ENCODE results near the gene STUM. TPM values are rescaled to one million over a fixed set of nuclear protein-coding genes. Genes with fewer than 3 reads are reported as not detected.
A peak's percentile ranks its signal among the peaks of the same experiment; 100 is the strongest.

The STUM gene
- polyA plus RNA-seq, 1 donor (not counting 4 experiments of a cell fraction or from before 2014, with no cell fraction given): 0.01 TPM

- H3K9ac ChIP-seq (ENCODE audit: control insufficient read depth, extremely low read depth, insufficient read depth, low read length): peak overlapping the region; percentile 63
- dilution Hi-C loops (cut with MboI; ENCODE audit: extremely low pct_ligation_motif_present, low sequenced_read_pairs): no loop called here
- peak; percentile 92 for FAIRE-seq
Measured at GRCh38 chr1:226656601-226657277, 108.2 kb downstream of the STUM start.

GRCh38 chr1:226657895-226658545 is 109.5 kb downstream of the STUM start:
- Histone ChIP-seq H3K4me1 (ENCODE audit: control insufficient read depth, extremely low read depth, insufficient read depth, low read length) (peaks cover 52% of the 10 kb centered on the region), H3K9me1 (ENCODE audit: control insufficient read depth, extremely low read depth, insufficient read depth, low read length) (peaks cover 2% of the 10 kb centered on the region), H3K27me3 (ENCODE audit: control insufficient read depth, extremely low read depth, insufficient read depth, low read length) (no peaks in the 10 kb centered on the region), H3K36me3 (ENCODE audit: control insufficient read depth in 2 of 2, extremely low read depth in 1 of 2, insufficient read depth in 2 of 2, low read length in 2 of 2) (no peaks in the 10 kb centered on the region), H3K79me2 (ENCODE audit: control insufficient read depth, insufficient read depth, low read length) (no peaks in the 10 kb centered on the region), H3K9ac (ENCODE audit: control insufficient read depth, extremely low read depth, insufficient read depth, low read length) (peak overlapping the region; percentile 74), H3K9me3 (ENCODE audit: control insufficient read depth, low read depth, low read length) (no peaks in the 10 kb centered on the region), H3K27ac (ENCODE audit: control insufficient read depth, insufficient read depth, low read length) (peak overlapping the region; percentile 77), H3K4me2 (ENCODE audit: control insufficient read depth, extremely low read depth, insufficient read depth, low read depth, low read length) (peak overlapping the region; percentile 86), H3K4me3 (ENCODE audit: control insufficient read depth in 2 of 3, extremely low read depth in 1 of 3, insufficient read depth in 2 of 3, low read depth in 1 of 3, low read length in 3 of 3) (peak overlapping the region in 2 of 3 experiments; percentile 46 to 47), H2AFZ (ENCODE audit: control insufficient read depth, low read length) (peak overlapping the region; percentile 62), H4K20me1 (ENCODE audit: control insufficient read depth, extremely low read depth, insufficient read depth, low read length) (no peaks in the 10 kb centered on the region)
- dilution Hi-C loops (cut with MboI; ENCODE audit: extremely low pct_ligation_motif_present, low sequenced_read_pairs): no loop called here
- FAIRE-seq: peak; percentile 90
- TF ChIP-seq CTCF (optimal IDR thresholded peaks at IDR 0.05 in 1 of 3, IDR thresholded peaks at IDR 0.05 in 1 of 3, conservative IDR thresholded peaks at IDR 0.05 in 1 of 3; ENCODE audit: extremely low read depth in 1 of 3, insufficient read depth in 2 of 3, low read length in 3 of 3) (peak; percentile 19 to 43 (median 32)), EZH2 (IDR thresholded peaks at IDR 0.05; ENCODE audit: low read length) (no peak)
- peak; percentile 28 for DNase-seq (ENCODE audit: low read depth, low spot score)

More at GRCh38 chr1:226656601-226657277, 108.2 kb downstream of the STUM start:
- no peaks in the 10 kb centered on the region for H3K36me3 ChIP-seq (ENCODE audit: control insufficient read depth in 2 of 2, extremely low read depth in 1 of 2, insufficient read depth in 2 of 2, low read length in 2 of 2)
- H3K4me2 ChIP-seq (ENCODE audit: control insufficient read depth, extremely low read depth, insufficient read depth, low read depth, low read length): peak overlapping the region; percentile 60
- TF ChIP-seq CTCF (optimal IDR thresholded peaks at IDR 0.05 in 1 of 3, IDR thresholded peaks at IDR 0.05 in 1 of 3, conservative IDR thresholded peaks at IDR 0.05 in 1 of 3; ENCODE audit: extremely low read depth in 1 of 3, insufficient read depth in 2 of 3, low read length in 3 of 3) (no peak), EZH2 (IDR thresholded peaks at IDR 0.05; ENCODE audit: low read length) (no peak)
- no peak overlapping the region for H2AFZ ChIP-seq (ENCODE audit: control insufficient read depth, low read length)
- H4K20me1 ChIP-seq (ENCODE audit: control insufficient read depth, extremely low read depth, insufficient read depth, low read length): no peaks in the 10 kb centered on the region
- H3K4me1 ChIP-seq (ENCODE audit: control insufficient read depth, extremely low read depth, insufficient read depth, low read length): peaks cover 39% of the 10 kb centered on the region
- H3K9me1 ChIP-seq (ENCODE audit: control insufficient read depth, extremely low read depth, insufficient read depth, low read length): peaks cover 2% of the 10 kb centered on the region
- H3K27ac ChIP-seq (ENCODE audit: control insufficient read depth, insufficient read depth, low read length): peak overlapping the region; percentile 77
- H3K27me3 ChIP-seq (ENCODE audit: control insufficient read depth, extremely low read depth, insufficient read depth, low read length): no peaks in the 10 kb centered on the region
- H3K9me3 ChIP-seq (ENCODE audit: control insufficient read depth, low read depth, low read length): no peaks in the 10 kb centered on the region
- no peak overlapping the region for H3K4me3 ChIP-seq (ENCODE audit: control insufficient read depth in 2 of 3, extremely low read depth in 1 of 3, insufficient read depth in 2 of 3, low read depth in 1 of 3, low read length in 3 of 3)
- peak; percentile 38 for DNase-seq (ENCODE audit: low read depth, low spot score)
- H3K79me2 ChIP-seq (ENCODE audit: control insufficient read depth, insufficient read depth, low read length): no peaks in the 10 kb centered on the region

Data from keratinocyte (primary cell).